ENCODE data around the gene SPATA17.

Gene SPATA17

DNA sequence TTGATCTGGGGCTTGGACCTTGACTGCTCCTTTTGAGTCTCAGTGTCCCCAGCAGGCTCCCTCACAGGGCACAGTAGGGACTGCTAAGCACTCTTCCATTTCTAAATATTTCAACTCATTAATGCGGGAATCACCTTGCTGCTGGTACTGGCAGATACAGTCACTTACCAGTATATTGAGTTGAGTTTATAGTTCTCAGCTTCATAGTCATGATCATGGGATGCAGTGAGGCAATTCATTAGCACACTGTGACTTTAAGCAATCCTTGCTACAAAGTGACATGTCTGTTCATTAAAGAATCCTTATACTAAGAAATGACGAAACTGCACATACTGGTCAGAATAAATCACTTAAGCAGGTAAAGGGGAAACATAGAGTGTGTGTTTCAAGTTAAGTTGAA, 240.8 kb downstream of the SPATA17 start:
- peak; percentile 3 for DNase-seq (ENCODE audit: low read depth)
- TF ChIP-seq, protein P1, sequence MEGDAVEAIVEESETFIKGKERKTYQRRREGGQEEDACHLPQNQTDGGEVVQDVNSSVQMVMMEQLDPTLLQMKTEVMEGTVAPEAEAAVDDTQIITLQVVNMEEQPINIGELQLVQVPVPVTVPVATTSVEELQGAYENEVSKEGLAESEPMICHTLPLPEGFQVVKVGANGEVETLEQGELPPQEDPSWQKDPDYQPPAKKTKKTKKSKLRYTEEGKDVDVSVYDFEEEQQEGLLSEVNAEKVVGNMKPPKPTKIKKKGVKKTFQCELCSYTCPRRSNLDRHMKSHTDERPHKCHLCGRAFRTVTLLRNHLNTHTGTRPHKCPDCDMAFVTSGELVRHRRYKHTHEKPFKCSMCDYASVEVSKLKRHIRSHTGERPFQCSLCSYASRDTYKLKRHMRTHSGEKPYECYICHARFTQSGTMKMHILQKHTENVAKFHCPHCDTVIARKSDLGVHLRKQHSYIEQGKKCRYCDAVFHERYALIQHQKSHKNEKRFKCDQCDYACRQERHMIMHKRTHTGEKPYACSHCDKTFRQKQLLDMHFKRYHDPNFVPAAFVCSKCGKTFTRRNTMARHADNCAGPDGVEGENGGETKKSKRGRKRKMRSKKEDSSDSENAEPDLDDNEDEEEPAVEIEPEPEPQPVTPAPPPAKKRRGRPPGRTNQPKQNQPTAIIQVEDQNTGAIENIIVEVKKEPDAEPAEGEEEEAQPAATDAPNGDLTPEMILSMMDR (IDR thresholded peaks at IDR 0.05; ENCODE audit: insufficient read depth, low read depth, low read length, missing control alignments) = no peak
- H3K4me3 ChIP-seq (ENCODE audit: low read length) = no peak overlapping the region

DNA sequence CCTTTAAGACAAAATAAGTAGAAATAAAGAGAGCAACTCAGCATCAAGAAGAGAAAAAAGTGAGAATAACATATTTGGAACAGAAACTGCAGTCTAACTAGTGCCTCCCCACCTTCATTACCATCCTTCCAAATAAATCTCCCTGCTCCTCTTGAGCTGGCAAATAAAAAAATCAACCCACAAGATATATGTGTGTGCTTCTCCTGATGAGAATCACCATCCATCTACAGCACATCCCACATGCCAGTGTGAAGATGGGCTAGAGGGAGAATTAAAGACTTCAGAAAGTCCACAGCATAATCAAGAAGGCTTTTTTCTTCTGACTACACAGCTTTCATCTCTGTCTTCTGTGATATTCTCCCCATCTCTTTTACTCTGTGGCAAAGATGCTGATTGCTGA, 244.1 kb downstream of the SPATA17 start:
- no peak overlapping the region for H3K4me3 ChIP-seq (ENCODE audit: low read length)
- no peak for DNase-seq (ENCODE audit: low read depth)
- TF ChIP-seq, protein P1 (IDR thresholded peaks at IDR 0.05; ENCODE audit: insufficient read depth, low read depth, low read length, missing control alignments) = no peak

DNA sequence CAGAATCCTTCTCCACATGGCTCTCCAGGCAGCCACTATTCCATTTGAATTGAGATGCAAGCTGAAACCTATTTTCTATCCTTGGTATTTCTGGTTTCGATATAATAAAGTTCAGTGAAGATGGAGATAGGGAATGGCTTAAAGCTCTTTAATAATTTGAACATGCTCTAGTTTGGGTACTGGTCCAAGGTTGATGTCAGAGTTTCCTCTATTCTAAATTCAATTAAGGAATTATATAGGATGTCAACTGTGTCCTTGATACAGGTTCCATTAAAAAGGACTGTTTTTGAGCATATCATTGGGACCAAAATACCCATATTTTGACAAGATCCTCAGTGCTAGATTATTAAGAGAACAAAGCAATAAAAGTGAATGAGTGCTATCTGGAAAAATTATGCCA, 245.3 kb downstream of the SPATA17 start:
- TF ChIP-seq, protein P1 (IDR thresholded peaks at IDR 0.05; ENCODE audit: insufficient read depth, low read depth, low read length, missing control alignments) = no peak
- no peak for DNase-seq (ENCODE audit: low read depth)
- H3K4me3 ChIP-seq (ENCODE audit: low read length) = no peak overlapping the region

DNA sequence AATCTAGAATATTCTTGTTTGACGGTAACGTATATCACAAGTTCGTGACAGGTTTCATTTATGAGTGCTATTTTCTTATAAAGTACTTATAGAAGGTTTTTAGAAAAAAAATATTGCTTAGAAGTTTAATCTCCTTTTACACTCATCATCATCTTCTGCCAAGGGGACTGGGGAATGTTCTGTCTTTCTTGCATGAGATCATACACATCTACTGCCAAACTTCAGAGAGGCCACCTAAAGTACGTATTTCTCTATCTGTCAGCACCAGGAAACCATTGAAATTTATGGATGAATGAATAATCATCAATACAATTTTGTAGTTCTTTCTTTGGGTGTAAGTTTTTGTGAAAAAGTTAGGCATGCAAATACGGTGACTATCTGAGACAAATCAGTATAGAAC, 245.8 kb downstream of the SPATA17 start:
- H3K4me3 ChIP-seq (ENCODE audit: low read length) = no peak overlapping the region
- TF ChIP-seq, protein P1 (IDR thresholded peaks at IDR 0.05; ENCODE audit: insufficient read depth, low read depth, low read length, missing control alignments) = no peak
- no peak for DNase-seq (ENCODE audit: low read depth)

DNA sequence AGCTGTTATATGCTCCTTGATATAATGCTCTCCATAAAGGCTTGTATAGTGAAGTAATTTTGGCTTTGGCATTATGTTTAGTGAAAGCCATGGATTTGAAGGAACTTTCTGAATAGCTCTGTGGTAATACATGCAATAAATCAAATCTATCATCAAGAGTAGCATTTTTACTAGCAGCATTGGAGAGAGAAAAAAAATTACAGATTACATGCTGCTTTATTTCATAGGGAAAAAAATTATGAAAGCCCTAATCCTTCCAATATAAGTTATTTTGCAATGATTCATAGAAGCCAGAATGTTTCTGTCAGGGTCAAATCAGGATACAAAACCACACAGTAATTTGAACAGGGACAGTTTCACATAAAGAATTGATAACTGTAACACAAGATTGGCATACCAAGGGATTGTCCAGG, 250.0 kb downstream of the SPATA17 start:
- DNase-seq (ENCODE audit: low read depth) = no peak
- H3K4me3 ChIP-seq (ENCODE audit: low read length) = no peak overlapping the region
- TF ChIP-seq, protein P1 (IDR thresholded peaks at IDR 0.05; ENCODE audit: insufficient read depth, low read depth, low read length, missing control alignments) = no peak

DNA sequence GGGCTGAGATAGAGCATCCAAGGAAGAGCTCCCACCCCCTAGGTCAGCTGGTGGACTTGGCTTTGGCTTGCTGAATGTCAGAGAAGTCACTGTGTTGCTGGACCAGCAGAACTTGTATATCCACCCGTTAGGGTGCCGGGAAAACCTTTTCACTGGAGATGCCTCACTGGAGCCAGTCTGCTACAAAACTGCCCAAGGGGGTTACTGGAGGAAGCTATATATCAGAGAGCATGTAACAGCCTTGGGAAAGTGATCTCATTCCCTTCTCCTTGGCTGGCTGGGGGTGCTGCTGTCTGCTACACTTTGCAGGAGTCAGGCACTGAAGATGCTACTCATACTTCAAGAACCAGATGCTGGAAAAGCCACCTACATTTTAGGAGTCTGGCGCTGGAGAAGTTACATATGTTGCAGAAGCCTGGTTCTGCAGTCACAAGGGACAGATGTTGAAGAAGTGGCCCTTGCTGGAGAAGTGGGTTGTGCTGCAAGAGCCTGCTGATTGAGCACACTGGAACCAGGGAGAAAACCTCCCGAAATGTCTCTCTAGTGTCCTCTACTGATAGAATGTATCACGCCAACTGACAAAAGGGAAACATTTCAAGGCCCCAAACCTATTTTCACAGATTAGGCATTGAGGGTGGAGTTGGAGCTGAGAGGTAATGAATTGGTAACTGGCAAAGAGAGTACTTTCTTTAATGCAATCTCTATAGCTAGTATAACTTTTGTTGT, 250.6 kb downstream of the SPATA17 start:
- DNase-seq (ENCODE audit: low read depth) = peak; percentile 15
- TF ChIP-seq, protein P1 (IDR thresholded peaks at IDR 0.05; ENCODE audit: insufficient read depth, low read depth, low read length, missing control alignments) = no peak
- H3K4me3 ChIP-seq (ENCODE audit: low read length) = no peak overlapping the region

DNA sequence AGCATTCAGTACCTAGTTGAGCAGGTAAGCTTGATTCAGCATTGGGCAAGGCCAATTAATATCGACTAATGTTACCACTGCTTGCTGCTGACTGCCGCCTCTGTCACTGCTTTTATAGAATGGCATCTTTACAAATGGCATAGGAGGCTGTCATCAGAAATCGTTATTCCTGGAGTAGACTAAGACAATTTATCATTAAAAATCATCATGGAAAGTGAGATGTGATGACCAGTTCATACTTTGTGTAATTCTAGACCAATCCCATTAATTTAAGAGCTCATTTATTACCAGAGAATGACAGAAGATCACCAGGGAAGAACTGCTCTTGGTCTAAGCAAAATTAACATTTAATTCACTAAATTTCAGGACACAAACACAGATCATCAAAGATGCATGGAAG, 254.0 kb downstream of the SPATA17 start:
- DNase-seq (ENCODE audit: low read depth) = no peak
- TF ChIP-seq, protein P1 (IDR thresholded peaks at IDR 0.05; ENCODE audit: insufficient read depth, low read depth, low read length, missing control alignments) = no peak
- H3K4me3 ChIP-seq (ENCODE audit: low read length) = no peak overlapping the region

All from epithelial cell of esophagus (primary cell).